Measurements from ENCODE around the gene CCDC88B. TPM values are rescaled to one million over a fixed set of nuclear protein-coding genes. Genes with fewer than 3 reads are reported as not detected.
A peak's percentile ranks its signal among the peaks of the same experiment; 100 is the strongest.
"Not testable (repeated sequence)": the region's sequence is repeated elsewhere in the genome, so short reads cannot be mapped to it uniquely, and the experiment has no call there.

CCDC88B gene
- total RNA-seq, 1 donor from 2014 or later = 25.8 TPM

GRCh38 chr11:64320556-64320955 is 19.4 kb upstream of the CCDC88B start:
- DNase-seq (ENCODE audit: low spot score) = no peak

DNA sequence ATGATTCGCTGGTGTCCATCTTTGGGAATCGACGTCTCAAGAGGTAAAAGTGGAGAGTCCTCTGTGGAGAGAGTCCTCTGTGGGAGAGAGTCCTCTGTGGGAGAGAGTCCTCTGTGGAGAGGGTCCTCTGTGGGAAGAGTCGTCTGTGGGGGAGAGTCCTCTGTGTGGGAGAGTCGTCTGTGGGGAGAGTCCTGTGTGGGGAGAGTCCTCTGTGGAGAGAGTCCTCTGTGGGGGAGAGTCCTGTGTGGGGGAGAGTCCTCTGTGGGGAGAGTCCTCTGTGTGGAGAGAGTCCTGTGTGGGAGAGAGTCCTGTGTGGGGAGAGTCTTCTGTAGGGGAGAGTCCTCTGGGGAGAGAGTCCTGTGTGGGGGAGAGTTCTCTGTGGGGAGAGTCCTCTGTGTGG is 19.0 kb upstream of the CCDC88B start:
- no peak for DNase-seq (ENCODE audit: low spot score)

DNA sequence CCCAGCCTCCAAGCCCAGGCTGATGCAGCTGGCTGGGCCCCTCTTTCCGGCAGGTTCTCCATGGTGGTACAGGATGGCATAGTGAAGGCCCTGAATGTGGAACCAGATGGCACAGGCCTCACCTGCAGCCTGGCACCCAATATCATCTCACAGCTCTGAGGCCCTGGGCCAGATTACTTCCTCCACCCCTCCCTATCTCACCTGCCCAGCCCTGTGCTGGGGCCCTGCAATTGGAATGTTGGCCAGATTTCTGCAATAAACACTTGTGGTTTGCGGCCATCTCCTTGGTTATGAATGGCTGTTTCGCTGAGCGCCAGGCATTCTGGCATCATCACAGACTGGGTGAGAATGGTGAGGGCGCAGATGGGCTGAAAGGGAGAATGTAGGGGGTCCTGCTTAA is 18.5 kb upstream of the CCDC88B start:
- DNase-seq (ENCODE audit: low spot score) = no peak

DNA sequence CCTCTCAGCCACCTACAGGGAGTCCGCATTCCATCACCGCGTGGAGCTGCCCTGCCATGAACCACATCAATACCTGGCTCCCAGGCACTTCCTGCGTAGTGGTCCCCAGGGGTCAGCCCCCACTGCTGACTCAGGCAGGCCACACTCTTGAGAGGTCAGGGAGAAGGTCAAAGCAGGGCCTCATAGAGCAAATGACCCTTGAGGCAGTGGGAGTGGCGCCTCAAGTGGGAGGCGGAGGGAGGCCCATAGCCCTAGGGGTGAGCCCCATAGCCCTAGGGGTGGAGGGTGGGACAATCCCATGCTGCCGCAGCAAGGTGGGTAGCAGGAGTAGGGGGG is 17.1 kb upstream of the CCDC88B start:
- no peak for DNase-seq (ENCODE audit: low spot score)

- no peak for DNase-seq (ENCODE audit: low spot score)
Observed at GRCh38 chr11:64323373-64323772, 16.6 kb upstream of the CCDC88B start.

DNA sequence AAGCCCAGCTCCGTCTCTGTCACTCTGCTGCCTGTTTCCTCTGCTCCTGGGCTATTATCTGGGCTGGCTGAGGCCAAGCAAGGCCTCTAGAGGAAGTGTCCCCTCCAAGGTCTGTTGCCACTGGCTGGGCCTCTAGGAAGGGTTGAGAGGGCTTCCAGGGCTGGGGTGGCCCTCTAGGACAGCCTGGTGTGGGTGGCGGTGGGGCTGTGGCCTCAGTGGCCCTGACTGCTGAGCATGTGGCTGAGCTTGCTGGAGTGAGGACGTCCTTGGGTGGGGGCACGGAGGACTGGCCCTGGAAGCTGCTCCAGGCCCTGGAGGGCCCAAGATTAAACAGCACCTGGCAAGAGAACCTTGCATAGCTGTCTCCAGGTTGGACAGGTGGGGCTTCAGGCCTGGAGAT is 16.0 kb upstream of the CCDC88B start:
- not testable (repeated sequence) for DNase-seq (ENCODE audit: low spot score)

GRCh38 chr11:64324692-64325469 is 15.1 kb upstream of the CCDC88B start:
- no peak for DNase-seq (ENCODE audit: low spot score)

DNA sequence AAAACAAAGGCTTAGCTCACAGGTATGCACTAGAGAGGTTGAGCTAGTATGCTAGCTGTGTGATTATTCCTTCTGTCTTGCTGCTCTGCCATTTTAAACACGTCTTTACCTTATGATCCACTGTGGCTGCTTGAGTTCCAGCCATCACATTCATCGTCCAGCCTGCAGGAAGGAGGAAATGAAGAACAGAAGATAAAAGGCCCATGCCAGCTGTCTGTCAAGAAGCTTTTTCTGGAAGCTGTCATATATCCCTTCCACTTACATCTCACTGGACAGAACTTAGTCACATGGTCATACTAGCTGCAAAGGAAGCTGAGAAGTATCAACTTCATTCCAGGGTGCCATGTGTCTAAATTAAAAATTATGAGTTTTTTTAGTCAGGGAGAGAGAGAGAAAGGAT is 12.6 kb upstream of the CCDC88B start:
- no peak for DNase-seq (ENCODE audit: low spot score)

- no peak for DNase-seq (ENCODE audit: low spot score)
Observed at GRCh38 chr11:64327993-64328392, 12.0 kb upstream of the CCDC88B start.

DNA sequence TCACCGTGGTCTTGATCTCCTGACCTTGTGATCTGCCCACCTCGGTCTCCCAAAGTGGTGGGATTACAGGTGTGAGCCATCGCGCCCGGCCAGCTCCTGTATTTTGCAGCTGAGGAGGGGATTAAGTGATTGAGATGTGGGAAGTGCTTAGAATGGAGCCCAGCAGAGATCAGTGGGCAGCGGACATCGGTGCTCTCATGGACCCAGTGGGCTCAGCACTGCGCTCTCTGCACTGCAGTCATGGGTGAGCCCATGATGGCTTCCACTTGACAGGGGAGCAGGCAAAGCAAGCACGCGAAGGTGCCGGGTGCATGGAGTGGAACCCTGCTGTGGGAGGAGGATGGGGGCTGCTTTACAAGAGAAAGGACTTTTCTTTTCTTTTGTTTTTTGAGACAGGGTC is 9.1 kb upstream of the CCDC88B start:
- no peak for DNase-seq (ENCODE audit: low spot score)

DNA sequence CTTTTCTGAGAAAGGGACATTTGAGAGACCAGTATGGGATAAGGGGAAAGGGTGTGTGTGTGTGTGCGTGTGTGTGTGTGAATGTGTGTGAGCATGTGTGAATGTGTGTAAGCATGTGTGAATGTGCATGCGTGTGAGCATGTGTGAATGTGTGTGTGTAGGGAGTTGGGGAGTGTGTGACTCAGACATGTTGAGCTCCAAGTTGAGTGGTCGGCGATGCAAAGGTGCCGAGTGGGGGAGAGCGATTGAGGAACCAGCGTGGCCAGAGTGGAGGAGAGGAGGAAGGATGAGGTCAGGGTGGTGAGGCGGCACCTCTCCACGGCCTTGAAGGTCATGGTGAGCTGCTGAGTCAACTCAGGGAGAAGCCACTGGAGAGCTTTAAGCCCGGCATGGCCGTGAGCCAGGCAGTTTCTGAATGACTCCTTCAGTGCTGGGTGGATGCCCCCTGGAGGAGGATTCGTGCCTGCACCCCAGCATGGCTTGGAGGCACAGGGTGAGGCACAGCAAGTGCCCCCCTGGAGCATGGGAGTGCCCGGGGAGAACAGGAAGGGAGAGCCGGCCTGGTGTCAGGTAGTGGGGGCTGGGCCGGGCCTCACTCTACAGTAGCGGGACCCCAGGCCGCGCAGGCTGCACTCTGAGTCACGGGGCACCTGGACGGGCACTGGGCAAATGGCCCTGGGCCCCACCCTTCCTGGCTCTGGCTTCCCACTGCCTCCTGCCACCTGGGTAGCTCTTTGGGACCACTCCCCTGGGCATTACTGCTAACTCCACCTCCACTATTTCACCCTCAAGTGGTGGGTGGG is 8.2 kb upstream of the CCDC88B start:
- peak; percentile 77 for DNase-seq (ENCODE audit: low spot score)

DNA sequence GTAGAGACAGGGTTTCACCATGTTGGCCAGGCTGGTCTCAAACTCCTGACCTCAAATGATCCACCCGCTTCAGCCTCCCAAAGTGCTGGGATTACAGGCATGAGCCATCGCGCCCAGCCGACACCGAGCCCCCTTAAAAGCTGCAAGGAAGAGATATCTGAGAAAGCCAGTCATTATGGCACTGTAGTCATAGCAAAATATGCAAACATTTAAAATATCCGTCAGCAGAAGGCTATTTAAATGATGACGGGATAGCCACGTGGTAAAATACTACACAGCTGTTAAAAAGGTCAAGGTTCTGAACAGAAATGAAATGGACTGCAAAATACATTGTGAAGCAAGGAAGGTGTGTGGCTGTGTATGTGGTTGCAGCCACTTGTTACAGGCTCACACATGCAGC is 6.4 kb upstream of the CCDC88B start:
- DNase-seq (ENCODE audit: low spot score) = no peak

- DNase-seq (ENCODE audit: low spot score) = no peak
Observed at GRCh38 chr11:64334764-64335735, 5.0 kb upstream of the CCDC88B start.

DNA sequence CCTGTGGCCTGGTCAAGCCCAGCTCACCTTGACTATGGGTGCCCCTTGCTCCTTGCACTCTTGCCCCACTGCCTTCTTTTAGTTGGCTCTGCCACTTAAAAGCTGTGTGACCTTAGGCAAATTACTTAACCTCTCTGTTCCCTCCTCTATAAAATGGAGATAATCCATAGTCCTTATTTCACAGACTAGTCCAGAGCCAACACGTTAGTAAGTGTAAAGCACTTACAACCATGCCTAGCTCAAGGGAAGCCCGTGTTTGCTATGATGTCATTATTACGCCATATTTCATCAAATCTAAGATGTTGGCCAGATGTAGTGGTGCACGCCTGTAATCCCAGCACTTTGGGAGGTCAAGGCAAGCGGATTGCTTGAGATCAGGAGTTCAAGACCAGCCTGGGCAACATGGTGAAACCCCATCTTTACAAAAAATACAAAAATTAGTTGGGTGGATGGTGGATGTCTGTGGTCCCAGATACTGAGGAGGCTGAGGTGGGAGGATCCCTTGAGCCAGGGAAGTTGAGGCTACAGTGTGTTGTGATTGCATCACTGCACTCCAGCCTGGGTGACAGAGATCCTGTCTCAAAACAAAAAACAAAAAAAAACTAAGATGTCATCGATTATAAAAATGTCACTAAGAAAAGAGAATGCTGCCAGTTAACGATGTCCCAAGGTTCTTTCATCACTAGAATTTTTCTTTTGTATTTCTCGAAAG is 2.3 kb upstream of the CCDC88B start:
- no peak for DNase-seq (ENCODE audit: low spot score)

DNA sequence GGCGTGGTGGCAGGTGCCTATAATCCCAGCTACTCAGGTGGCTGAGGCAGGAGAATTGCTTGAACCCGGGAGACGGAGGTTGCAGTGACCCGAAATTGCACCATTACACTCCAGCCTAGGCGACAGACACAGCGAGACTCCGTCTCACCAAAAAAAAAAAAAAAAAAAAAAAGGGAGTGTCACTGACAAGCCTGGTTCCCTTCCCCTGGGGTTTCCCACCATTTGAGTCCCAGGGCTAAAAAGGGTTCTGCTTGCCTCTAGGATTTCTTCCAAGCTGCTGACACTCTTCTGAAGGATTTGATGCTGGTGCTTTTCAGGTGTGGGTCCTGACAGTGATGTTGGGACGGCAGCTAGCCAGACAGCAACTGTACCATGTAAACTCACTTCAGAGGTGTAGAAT is 1.3 kb upstream of the CCDC88B start:
- no peak for DNase-seq (ENCODE audit: low spot score)

DNA sequence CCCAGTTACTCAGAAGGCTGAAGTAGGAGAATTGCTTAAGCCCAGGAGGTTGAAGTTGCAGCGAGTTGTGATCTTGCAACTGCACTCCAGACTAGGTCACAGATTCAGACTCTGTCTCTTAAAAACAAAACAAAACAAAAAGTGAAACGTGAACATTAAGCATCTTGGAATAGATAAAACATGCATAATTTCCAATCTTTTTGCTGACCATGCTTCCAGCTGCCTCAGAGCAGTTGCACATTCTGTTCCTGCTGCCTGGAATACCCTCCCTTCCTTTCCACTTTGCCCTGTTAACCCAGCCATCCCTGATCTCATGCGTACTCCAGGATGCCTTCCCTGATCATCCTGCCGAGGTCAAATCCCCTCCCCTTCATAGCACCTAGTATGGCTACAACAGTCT is 718 bp upstream of the CCDC88B start:
- no peak for DNase-seq (ENCODE audit: low spot score)

DNA sequence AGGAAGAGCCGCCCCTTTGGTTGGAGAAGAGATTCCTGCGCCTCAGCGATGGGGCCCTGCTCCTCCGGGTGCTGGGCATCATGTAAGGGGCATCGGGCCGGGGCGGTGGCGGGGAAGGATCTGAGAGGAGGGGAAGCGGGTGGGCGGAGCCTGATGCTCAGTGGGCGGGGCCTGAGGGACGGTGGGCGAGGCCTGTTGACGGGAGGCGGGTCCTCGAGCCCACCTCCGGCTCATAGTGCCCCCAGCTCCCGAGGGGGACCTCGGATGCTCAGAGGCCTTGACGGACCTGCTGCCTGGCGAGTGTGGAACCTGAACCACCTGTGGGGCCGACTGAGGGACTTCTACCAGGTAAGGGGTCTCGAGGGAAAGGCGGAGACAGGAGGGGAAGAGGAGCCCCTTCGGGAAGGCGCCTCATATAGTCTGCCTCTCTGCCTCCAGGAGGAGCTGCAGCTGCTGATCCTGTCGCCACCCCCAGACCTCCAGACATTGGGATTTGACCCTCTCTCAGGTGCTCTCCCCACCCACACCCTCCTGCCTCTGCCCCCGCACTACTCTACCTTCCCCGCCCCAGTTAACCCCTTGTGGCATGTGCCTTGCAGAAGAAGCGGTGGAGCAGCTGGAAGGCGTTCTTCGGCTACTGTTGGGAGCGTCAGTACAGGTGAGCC is 799 bp downstream of the CCDC88B start:
- no peak for DNase-seq (ENCODE audit: low spot score)

DNA sequence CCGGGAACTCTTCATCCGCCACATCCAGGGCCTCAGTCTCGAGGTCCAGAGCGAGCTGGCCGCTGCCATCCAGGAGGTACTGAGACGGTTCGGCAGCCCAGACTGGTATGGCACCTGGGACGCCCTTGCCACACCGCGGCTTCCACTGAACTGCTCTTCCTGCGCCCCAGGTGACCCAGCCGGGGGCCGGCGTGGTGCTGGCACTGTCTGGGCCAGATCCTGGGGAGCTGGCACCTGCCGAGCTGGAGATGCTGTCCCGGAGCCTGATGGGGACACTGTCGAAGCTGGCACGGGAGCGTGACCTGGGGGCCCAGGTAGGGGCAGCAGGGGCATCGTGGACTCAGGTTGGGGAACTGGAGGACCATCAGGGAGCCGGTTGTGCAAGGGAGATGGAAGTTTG is 1.4 kb downstream of the CCDC88B start:
- no peak for DNase-seq (ENCODE audit: low spot score)

GRCh38 chr11:64341851-64342791 is 2.1 kb downstream of the CCDC88B start:
- peak; percentile 89 for DNase-seq (ENCODE audit: low spot score)

Measured in mucosa of gallbladder (tissue), 1 donor.